ENCODE measurements around the gene NNAT.

DNA sequence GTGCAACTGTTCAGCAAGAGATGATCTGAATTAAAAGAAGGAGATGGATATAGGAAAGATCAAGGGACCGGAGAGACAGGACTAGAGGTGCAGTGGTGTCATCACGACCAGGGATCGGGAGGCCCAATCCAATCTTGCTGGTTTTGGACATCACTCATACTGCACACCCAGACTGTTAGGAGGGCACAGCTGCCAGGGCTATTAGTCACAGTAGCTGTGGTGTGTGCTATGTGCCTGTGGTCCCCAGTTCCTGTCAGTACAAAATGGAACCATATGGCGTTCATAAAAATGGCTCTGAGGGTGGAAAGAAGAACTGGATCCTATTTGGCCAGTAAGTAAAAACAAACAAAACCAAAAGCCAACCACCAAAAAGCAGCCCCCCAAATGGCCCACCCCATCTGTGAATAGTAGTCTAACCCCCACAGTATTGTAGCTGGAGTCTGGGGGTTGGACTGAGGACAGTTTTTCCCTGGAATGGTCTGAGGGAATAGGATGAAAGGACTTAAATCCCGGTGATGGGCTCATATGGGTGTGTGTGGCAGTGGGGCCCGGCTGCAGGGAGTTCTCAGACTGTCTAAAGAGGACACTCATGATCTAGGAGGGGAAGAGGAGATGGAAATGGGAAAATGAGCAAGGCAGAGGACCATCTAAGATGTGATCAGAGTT, 9.3 kb upstream of the NNAT start:
- TF ChIP-seq, protein P1, sequence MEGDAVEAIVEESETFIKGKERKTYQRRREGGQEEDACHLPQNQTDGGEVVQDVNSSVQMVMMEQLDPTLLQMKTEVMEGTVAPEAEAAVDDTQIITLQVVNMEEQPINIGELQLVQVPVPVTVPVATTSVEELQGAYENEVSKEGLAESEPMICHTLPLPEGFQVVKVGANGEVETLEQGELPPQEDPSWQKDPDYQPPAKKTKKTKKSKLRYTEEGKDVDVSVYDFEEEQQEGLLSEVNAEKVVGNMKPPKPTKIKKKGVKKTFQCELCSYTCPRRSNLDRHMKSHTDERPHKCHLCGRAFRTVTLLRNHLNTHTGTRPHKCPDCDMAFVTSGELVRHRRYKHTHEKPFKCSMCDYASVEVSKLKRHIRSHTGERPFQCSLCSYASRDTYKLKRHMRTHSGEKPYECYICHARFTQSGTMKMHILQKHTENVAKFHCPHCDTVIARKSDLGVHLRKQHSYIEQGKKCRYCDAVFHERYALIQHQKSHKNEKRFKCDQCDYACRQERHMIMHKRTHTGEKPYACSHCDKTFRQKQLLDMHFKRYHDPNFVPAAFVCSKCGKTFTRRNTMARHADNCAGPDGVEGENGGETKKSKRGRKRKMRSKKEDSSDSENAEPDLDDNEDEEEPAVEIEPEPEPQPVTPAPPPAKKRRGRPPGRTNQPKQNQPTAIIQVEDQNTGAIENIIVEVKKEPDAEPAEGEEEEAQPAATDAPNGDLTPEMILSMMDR (IDR thresholded peaks at IDR 0.05) = no peak
- no peak for TF ChIP-seq POLR2A (IDR thresholded peaks at IDR 0.05)
